Neural crest cell (in vitro differentiated cells): ENCODE data around the gene CFAP20DC. TPM values are rescaled to one million over a fixed set of nuclear protein-coding genes. Genes with fewer than 3 reads are reported as not detected.

Experiments used
- DNase-seq: peaks from one replicate; pipeline ENCODE4 v3.0.0; 2021; ENCODE audit warnings: low read depth, mixed read lengths, low spot score
- H3K27ac Mint-ChIP-seq: one replicate; pipeline ENCODE4 v1.8.0; 2021; ENCODE audit warnings: mild to moderate bottlenecking, mixed read lengths; ENCODE audit not compliant: unreplicated experiment
- H3K27me3 Mint-ChIP-seq: 2 replicates; pipeline ENCODE4 v1.8.0; 2021; ENCODE audit warnings: low read depth, mild to moderate bottlenecking, mixed read lengths
- H3K36me3 Mint-ChIP-seq: 2 replicates; pipeline ENCODE4 v1.8.0; 2021; ENCODE audit warnings: low read depth, mild to moderate bottlenecking, mixed read lengths
- H3K4me1 Mint-ChIP-seq: 2 replicates; pipeline ENCODE4 v1.8.0; 2021; ENCODE audit warnings: mixed read lengths
- H3K4me3 Mint-ChIP-seq: one replicate; pipeline ENCODE4 v1.8.0; 2021; ENCODE audit warnings: mild to moderate bottlenecking, mixed read lengths
- H3K9me3 Mint-ChIP-seq: 2 replicates; pipeline ENCODE4 v1.8.0; 2021; ENCODE audit warnings: mixed read lengths
- total RNA-seq: library from RNA; stranded (reverse); gene quantifications from 2 replicates; pipeline ENCODE4 v1.2.1, GENCODE V29; 2021
- TF ChIP-seq, protein P1 (sequence below): fragments of 200-600 bp; sonication (generic); conservative IDR thresholded peaks from 2 replicates; pipeline ENCODE4 v1.5.0; 2021; ENCODE audit warnings: antibody characterized with exemption, mild to moderate bottlenecking

CFAP20DC gene
- total RNA-seq, 1 donor from 2014 or later = 10.4 TPM

DNA sequence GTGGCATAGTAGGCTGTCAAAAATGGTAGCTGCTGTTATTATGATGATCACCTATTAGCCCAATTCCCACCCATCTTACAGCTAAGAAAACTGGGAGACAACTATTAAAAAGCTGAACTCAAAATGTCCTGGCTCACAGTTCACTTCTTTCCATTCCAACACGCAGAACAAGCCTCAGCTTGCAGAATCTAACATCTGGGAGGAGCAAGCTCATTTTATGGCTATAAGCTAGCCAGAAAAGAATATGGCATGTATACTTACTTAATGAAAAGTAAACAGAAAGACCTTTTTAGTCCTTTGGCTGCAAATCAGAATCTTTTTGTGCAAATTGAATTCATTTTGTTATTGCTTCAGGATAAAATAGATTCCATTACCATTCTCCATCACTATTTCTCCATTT lies 34.8 kb upstream of the CFAP20DC start:
- TF ChIP-seq, protein P1, sequence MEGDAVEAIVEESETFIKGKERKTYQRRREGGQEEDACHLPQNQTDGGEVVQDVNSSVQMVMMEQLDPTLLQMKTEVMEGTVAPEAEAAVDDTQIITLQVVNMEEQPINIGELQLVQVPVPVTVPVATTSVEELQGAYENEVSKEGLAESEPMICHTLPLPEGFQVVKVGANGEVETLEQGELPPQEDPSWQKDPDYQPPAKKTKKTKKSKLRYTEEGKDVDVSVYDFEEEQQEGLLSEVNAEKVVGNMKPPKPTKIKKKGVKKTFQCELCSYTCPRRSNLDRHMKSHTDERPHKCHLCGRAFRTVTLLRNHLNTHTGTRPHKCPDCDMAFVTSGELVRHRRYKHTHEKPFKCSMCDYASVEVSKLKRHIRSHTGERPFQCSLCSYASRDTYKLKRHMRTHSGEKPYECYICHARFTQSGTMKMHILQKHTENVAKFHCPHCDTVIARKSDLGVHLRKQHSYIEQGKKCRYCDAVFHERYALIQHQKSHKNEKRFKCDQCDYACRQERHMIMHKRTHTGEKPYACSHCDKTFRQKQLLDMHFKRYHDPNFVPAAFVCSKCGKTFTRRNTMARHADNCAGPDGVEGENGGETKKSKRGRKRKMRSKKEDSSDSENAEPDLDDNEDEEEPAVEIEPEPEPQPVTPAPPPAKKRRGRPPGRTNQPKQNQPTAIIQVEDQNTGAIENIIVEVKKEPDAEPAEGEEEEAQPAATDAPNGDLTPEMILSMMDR = no peak
- Mint-ChIP-seq H3K4me1 (no peaks in the 10 kb centered on the region), H3K27ac (no peak overlapping the region), H3K4me3 (no peak overlapping the region), H3K27me3 (no peaks in the 10 kb centered on the region), H3K9me3 (peaks cover 3% of the 10 kb centered on the region), H3K36me3 (no peaks in the 10 kb centered on the region)
- DNase-seq = no peak

DNA sequence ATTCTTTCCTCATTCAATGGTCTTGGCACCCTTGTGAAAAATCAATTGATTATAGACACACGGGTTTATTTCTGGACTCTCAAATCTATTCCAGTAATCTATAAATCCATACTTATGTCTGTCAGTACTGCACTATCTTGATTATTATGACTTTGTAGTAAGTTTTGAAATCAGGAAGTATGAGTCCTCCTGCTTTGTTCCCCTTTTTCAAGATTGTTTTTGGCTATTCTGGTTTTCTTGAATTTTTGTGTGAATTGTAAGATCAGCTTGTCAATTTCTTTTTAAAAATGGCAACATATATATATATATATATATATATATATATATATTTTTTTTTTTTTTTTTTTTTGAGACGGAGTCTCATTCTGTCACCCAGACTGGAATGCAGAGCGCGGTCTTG lies 32.3 kb upstream of the CFAP20DC start:
- Mint-ChIP-seq H3K9me3 (no peaks in the 10 kb centered on the region), H3K27ac (no peak overlapping the region), H3K4me1 (no peaks in the 10 kb centered on the region), H3K4me3 (no peak overlapping the region), H3K36me3 (no peaks in the 10 kb centered on the region), H3K27me3 (no peaks in the 10 kb centered on the region)
- DNase-seq = no peak
- TF ChIP-seq, protein P1 = no peak

DNA sequence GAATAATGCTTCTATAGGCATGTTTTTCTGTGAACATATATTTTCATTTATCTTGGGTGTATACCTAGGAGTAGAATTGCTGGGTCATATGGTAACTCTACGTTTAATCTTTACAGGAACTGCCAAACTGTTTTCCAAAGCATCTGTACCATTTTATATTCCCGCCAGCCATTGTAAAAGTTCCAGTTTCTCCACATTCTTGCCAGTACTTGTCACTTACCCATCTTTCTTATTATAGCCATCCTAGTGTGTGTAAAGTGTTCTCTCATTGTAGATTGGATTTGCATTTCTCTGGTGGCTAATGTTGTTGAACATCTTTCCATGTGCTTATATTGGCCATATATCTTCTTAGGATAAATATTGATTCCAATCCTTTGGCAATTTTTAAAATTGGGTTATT lies 31.2 kb upstream of the CFAP20DC start:
- Mint-ChIP-seq H3K27me3 (no peaks in the 10 kb centered on the region), H3K27ac (no peak overlapping the region), H3K36me3 (no peaks in the 10 kb centered on the region), H3K4me1 (no peaks in the 10 kb centered on the region), H3K4me3 (no peak overlapping the region), H3K9me3 (no peaks in the 10 kb centered on the region)
- no peak for DNase-seq
- TF ChIP-seq, protein P1 = no peak

DNA sequence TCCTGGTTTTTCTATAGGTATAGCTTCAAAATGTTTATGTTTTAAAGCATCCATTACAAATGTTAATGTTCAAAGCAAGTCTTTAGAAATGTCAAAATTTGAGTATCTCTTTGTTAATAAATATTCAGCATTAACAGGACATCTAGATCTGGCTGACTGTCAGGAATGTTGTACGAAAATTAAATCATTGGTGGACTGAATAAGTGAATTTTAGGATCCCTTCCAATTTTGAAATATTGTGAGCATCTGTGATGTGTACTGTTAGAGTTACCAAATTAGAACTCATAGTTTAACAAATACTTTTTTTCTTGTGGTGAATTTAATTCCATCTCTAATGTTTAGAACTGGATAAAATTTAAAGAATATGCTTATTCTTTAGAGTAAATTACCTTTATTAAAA lies 30.1 kb upstream of the CFAP20DC start:
- H3K4me3 Mint-ChIP-seq = no peak overlapping the region
- no peaks in the 10 kb centered on the region for H3K36me3 Mint-ChIP-seq
- no peaks in the 10 kb centered on the region for H3K9me3 Mint-ChIP-seq
- no peaks in the 10 kb centered on the region for H3K4me1 Mint-ChIP-seq
- TF ChIP-seq, protein P1 = no peak
- no peak overlapping the region for H3K27ac Mint-ChIP-seq
- H3K27me3 Mint-ChIP-seq = no peaks in the 10 kb centered on the region
- no peak for DNase-seq

DNA sequence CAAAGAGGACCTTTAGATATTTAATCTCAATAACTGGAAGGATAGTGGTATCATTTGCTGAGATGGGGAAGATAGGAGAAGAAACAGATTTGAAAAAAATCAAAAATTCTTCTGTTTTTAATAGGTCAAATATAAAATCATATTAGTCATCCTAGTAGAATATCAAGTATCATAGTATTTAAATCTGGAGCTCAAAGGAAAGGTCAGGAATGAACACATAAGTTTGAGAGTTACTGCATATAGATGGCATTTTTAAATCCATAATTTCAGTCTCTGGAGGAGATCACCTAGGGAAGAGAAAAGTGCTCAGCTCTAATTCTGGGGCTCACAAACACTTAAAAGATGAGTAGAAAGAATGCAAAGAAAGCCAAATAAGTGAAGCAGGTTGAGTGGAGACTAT lies 24.9 kb upstream of the CFAP20DC start:
- Mint-ChIP-seq H3K27me3 (no peaks in the 10 kb centered on the region), H3K27ac (no peak overlapping the region), H3K4me1 (no peaks in the 10 kb centered on the region), H3K36me3 (no peaks in the 10 kb centered on the region), H3K4me3 (no peak overlapping the region), H3K9me3 (no peaks in the 10 kb centered on the region)
- no peak for DNase-seq
- TF ChIP-seq, protein P1 = no peak

DNA sequence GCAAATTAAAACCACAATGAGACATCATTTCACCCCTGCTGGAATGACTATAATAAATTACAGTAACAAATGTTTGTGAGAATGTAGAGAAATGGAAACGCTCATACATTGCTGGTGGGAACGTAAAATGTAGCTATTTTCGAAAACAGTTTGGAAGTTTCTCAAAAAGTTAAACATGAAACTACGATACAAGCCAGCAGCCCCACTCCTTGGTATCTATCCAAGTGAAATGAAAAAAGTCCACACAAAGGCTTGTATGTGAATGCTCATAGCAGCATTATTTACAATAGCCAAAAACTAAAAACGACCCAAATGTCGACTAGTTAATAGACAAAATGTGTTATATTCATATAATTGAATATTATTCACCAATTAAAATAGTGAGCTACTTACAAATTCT lies 22.9 kb upstream of the CFAP20DC start:
- H3K27ac Mint-ChIP-seq = no peak overlapping the region
- no peak for DNase-seq
- no peaks in the 10 kb centered on the region for H3K36me3 Mint-ChIP-seq
- H3K27me3 Mint-ChIP-seq = no peaks in the 10 kb centered on the region
- H3K4me1 Mint-ChIP-seq = no peaks in the 10 kb centered on the region
- no peak overlapping the region for H3K4me3 Mint-ChIP-seq
- no peaks in the 10 kb centered on the region for H3K9me3 Mint-ChIP-seq
- TF ChIP-seq, protein P1 = no peak
